GM12878 (cell line): Measurements from ENCODE around the gene DMD. TPM values are rescaled to one million over a fixed set of nuclear protein-coding genes. Genes with fewer than 3 reads are reported as not detected.

Experiments used
- ASH2L ChIP-seq: fragments of 300-600, 200-600 bp; sonication (generic); IDR thresholded peaks from 2 replicates; pipeline ENCODE4 v1.6.1; 2017; ENCODE audit warnings: low read depth, mild to moderate bottlenecking, borderline replicate concordance
- BACH1 ChIP-seq: fragments of 450-650 bp; IDR thresholded peaks from 2 replicates; pipeline ENCODE4 v1.6.1; 2017; ENCODE audit warnings: mild to moderate bottlenecking, borderline replicate concordance
- BHLHE40 ChIP-seq, 2 experiments: fragments of 450-650 bp in 1 of 2; IDR thresholded peaks; 2 replicates each; pipeline ENCODE4 v1.6.1; 2011 to 2017; ENCODE audit warnings: low read depth in 2 of 2, borderline replicate concordance in 1 of 2, improper control_type of control experiment in 1 of 2, low read length in 1 of 2, mild to moderate bottlenecking in 1 of 2
- CHD4 ChIP-seq: fragments of 200-600 bp; sonication (generic); IDR thresholded peaks from 2 replicates; pipeline ENCODE4 v1.6.1; 2016; ENCODE audit warnings: mild to moderate bottlenecking
- EP300 ChIP-seq, 2 experiments: fragments of 150-350 bp in 1 of 2; IDR thresholded peaks; 2 replicates each; pipeline ENCODE4 v1.6.1; 2011 to 2012; ENCODE audit warnings: low read depth in 2 of 2, low read length in 2 of 2, borderline replicate concordance in 1 of 2, improper control_type of control experiment in 1 of 2, inconsistent platforms in 1 of 2; ENCODE audit not compliant: control insufficient read depth in 1 of 2
- ESRRA ChIP-seq: IDR thresholded peaks from 2 replicates; pipeline ENCODE4 v1.6.1; 2012; ENCODE audit warnings: mild to moderate bottlenecking, low read length, improper control_type of control experiment
- FOS ChIP-seq: IDR thresholded peaks from 3 replicates; pipeline ENCODE4 v1.6.1; 2011; ENCODE audit warnings: borderline replicate concordance; ENCODE audit not compliant: insufficient read length; ENCODE audit errors: extremely low read depth
- FOXK2 ChIP-seq: fragments of 450-650 bp; IDR thresholded peaks from 2 replicates; pipeline ENCODE4 v1.6.1; 2017; ENCODE audit warnings: mild to moderate bottlenecking, moderate library complexity
- MEF2A ChIP-seq: IDR thresholded peaks from 2 replicates; pipeline ENCODE4 v1.6.1; 2011; ENCODE audit warnings: low read depth, mild to moderate bottlenecking, low read length, moderate library complexity; ENCODE audit not compliant: insufficient read depth
- MTA3 ChIP-seq: IDR thresholded peaks from 2 replicates; pipeline ENCODE4 v1.6.1; 2012; ENCODE audit warnings: low read length, inconsistent platforms, borderline replicate concordance
- NFIC ChIP-seq: IDR thresholded peaks from 2 replicates; pipeline ENCODE4 v1.6.1; 2012; ENCODE audit warnings: low read depth, mild to moderate bottlenecking, inconsistent platforms, low read length, moderate library complexity
- NFYB ChIP-seq: IDR thresholded peaks from 2 replicates; pipeline ENCODE4 v1.6.1; 2011; ENCODE audit warnings: low read depth, mild to moderate bottlenecking, low read length, improper control_type of control experiment, moderate library complexity; ENCODE audit not compliant: insufficient read depth
- POLR2AphosphoS5 ChIP-seq: IDR thresholded peaks from 2 replicates; pipeline ENCODE4 v1.6.1; 2011; ENCODE audit warnings: mild to moderate bottlenecking, low read length, inconsistent platforms
- TCF3 ChIP-seq: IDR thresholded peaks from 2 replicates; pipeline ENCODE4 v1.6.1; 2012; ENCODE audit warnings: low read depth, mild to moderate bottlenecking, low read length, borderline replicate concordance; ENCODE audit not compliant: insufficient read depth
- YBX1 ChIP-seq: fragments of 450-650 bp; IDR thresholded peaks from 2 replicates; pipeline ENCODE4 v1.6.1; 2016; ENCODE audit warnings: antibody characterized with exemption
- ZBED1 ChIP-seq: IDR thresholded peaks from 2 replicates; pipeline ENCODE4 v1.6.1; 2016; ENCODE audit warnings: borderline replicate concordance
- polyA plus RNA-seq, 11 experiments: library from polyadenylated mRNA; depleted of rRNA in 4 of 11; unstranded in 6 of 11; stranded (reverse) in 5 of 11; fragments of >200 nt; fragmentation: Nextera tagmentation in 4 of 11; fragmentation: Illumina TruSeq in 1 of 11; extraction: Ambion mirVana in 4 of 11; extraction: Trizol in 1 of 11; gene quantifications; 1 replicate in 1 of 11; 2 replicates in 10 of 11; pipeline versions ENCODE4 v1.2.1 to v1.2.3, GENCODE V29; 2011 to 2016; ENCODE audit warnings: inconsistent platforms in 2 of 11, missing spikeins in 2 of 11, low read depth in 1 of 11
- total RNA-seq, 4 experiments: library from RNA; depleted of rRNA in 3 of 4; stranded (reverse); fragments of >200 nt in 3 of 4; fragmentation: Illumina TruSeq in 1 of 4; extraction: Trizol in 1 of 4; gene quantifications; 2 replicates each; pipeline versions ENCODE4 v1.2.1 to v1.2.3, GENCODE V29; 2013 to 2021
- TF ChIP-seq, protein P1 (sequence below): IDR thresholded peaks from 2 replicates; pipeline ENCODE4 v1.6.1; 2012; ENCODE audit warnings: low read length, inconsistent platforms
- TF ChIP-seq, protein P2 (sequence below): fragments of 450-650 bp; formaldehyde crosslinking; IDR thresholded peaks from 2 replicates; pipeline ENCODE4 v1.4.0; 2020; ENCODE audit warnings: mild to moderate bottlenecking, moderate library complexity
- TF ChIP-seq, protein P3 (sequence below): fragments of 150-350 bp; IDR thresholded peaks from 2 replicates; pipeline ENCODE4 v1.6.1; 2016; ENCODE audit warnings: low read depth, low read length
- TF ChIP-seq, protein P4 (sequence below): IDR thresholded peaks from 2 replicates; pipeline ENCODE4 v1.6.1; 2012; ENCODE audit warnings: low read depth, low read length, improper control_type of control experiment

DMD gene
- total and polyA plus RNA-seq, 10 of the 15 experiments (the other 5 are each of a cell fraction or from before 2014, with no cell fraction given), result 1.4 to 24.3 (median 4.3) TPM

DNA sequence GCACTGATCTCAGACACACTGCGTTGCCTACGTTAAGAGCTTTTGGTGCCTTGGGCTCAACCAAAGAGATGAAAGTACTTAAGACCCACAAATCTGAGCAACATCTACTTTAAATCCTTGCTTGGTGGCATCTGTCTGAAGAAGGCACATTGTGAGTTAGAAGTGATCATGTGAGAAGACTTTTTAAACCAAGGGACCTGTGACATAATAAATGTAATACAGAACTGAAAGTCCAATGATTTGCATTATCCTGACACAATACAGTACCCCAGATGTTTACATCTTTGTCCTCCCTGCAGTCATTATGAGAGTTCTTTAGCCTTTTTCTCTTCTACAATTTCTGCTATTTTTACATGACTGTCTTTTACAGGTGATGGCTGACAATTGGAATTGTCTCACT is 2042.8 kb downstream of the DMD start (continued):
- TF ChIP-seq, protein P1, sequence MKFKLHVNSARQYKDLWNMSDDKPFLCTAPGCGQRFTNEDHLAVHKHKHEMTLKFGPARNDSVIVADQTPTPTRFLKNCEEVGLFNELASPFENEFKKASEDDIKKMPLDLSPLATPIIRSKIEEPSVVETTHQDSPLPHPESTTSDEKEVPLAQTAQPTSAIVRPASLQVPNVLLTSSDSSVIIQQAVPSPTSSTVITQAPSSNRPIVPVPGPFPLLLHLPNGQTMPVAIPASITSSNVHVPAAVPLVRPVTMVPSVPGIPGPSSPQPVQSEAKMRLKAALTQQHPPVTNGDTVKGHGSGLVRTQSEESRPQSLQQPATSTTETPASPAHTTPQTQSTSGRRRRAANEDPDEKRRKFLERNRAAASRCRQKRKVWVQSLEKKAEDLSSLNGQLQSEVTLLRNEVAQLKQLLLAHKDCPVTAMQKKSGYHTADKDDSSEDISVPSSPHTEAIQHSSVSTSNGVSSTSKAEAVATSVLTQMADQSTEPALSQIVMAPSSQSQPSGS, result peak; percentile 77
- TF ChIP-seq FOS, result no peak
- no peak for TF ChIP-seq YBX1
- TF ChIP-seq BACH1, result no peak
- TF ChIP-seq MEF2A, result peak; percentile 75
- TF ChIP-seq CHD4, result no peak
- no peak for TF ChIP-seq FOXK2
- 0 out of 2 replicates have a peak, but pooled peaks have one; percentile 57 for TF ChIP-seq MTA3
- TF ChIP-seq ASH2L, result no peak
- TF ChIP-seq, protein P2, sequence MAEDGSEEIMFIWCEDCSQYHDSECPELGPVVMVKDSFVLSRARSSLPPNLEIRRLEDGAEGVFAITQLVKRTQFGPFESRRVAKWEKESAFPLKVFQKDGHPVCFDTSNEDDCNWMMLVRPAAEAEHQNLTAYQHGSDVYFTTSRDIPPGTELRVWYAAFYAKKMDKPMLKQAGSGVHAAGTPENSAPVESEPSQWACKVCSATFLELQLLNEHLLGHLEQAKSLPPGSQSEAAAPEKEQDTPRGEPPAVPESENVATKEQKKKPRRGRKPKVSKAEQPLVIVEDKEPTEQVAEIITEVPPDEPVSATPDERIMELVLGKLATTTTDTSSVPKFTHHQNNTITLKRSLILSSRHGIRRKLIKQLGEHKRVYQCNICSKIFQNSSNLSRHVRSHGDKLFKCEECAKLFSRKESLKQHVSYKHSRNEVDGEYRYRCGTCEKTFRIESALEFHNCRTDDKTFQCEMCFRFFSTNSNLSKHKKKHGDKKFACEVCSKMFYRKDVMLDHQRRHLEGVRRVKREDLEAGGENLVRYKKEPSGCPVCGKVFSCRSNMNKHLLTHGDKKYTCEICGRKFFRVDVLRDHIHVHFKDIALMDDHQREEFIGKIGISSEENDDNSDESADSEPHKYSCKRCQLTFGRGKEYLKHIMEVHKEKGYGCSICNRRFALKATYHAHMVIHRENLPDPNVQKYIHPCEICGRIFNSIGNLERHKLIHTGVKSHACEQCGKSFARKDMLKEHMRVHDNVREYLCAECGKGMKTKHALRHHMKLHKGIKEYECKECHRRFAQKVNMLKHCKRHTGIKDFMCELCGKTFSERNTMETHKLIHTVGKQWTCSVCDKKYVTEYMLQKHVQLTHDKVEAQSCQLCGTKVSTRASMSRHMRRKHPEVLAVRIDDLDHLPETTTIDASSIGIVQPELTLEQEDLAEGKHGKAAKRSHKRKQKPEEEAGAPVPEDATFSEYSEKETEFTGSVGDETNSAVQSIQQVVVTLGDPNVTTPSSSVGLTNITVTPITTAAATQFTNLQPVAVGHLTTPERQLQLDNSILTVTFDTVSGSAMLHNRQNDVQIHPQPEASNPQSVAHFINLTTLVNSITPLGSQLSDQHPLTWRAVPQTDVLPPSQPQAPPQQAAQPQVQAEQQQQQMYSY (CRISPR knock-in tag), result no peak
- TF ChIP-seq ZBED1, result 0 out of 2 replicates have a peak, but pooled peaks have one; percentile 44
- peak; percentile 32; the same call in 1 of the 2 replicates for TF ChIP-seq TCF3
- TF ChIP-seq BHLHE40 (IDR thresholded peaks at IDR 0.05; ENCODE audit: borderline replicate concordance in 1 of 2, low read depth in 2 of 2, low read length in 1 of 2), result peak; percentile 46 to 59
- TF ChIP-seq EP300 (IDR thresholded peaks at IDR 0.05; ENCODE audit: borderline replicate concordance in 1 of 2, control insufficient read depth in 1 of 2, low read depth in 2 of 2, low read length in 2 of 2), result peak; percentile 59 to 77; a peak in 2 of 4 replicates
- no peak for TF ChIP-seq ESRRA
- TF ChIP-seq, protein P3, sequence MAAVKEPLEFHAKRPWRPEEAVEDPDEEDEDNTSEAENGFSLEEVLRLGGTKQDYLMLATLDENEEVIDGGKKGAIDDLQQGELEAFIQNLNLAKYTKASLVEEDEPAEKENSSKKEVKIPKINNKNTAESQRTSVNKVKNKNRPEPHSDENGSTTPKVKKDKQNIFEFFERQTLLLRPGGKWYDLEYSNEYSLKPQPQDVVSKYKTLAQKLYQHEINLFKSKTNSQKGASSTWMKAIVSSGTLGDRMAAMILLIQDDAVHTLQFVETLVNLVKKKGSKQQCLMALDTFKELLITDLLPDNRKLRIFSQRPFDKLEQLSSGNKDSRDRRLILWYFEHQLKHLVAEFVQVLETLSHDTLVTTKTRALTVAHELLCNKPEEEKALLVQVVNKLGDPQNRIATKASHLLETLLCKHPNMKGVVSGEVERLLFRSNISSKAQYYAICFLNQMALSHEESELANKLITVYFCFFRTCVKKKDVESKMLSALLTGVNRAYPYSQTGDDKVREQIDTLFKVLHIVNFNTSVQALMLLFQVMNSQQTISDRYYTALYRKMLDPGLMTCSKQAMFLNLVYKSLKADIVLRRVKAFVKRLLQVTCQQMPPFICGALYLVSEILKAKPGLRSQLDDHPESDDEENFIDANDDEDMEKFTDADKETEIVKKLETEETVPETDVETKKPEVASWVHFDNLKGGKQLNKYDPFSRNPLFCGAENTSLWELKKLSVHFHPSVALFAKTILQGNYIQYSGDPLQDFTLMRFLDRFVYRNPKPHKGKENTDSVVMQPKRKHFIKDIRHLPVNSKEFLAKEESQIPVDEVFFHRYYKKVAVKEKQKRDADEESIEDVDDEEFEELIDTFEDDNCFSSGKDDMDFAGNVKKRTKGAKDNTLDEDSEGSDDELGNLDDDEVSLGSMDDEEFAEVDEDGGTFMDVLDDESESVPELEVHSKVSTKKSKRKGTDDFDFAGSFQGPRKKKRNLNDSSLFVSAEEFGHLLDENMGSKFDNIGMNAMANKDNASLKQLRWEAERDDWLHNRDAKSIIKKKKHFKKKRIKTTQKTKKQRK, result no peak
- TF ChIP-seq, protein P4, sequence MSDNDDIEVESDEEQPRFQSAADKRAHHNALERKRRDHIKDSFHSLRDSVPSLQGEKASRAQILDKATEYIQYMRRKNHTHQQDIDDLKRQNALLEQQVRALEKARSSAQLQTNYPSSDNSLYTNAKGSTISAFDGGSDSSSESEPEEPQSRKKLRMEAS, result no peak
- TF ChIP-seq NFYB, result no peak
- TF ChIP-seq POLR2AphosphoS5, result no peak
- peak; percentile 86 for TF ChIP-seq NFIC
